Measurements from ENCODE around the gene RPL36AL.

Gene RPL36AL

DNA sequence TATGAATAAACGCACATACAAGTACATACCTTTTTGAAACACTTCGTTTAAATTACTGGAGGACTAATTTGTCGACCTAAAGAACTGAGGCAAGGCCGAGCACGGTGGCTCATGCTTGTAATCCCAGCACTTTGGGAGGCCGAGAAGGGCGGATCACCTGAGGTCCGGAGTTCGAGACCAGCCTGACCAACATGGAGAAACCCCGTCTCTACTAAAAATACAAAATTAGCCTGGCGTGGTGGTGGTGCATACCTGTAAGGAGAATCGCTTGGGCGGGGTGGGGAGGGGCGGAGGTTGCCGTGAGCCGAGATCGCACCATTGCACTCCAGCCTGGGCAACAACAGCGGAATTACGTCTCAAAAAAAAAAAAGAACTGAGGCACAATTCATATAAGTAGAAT, 1.2 kb downstream of the RPL36AL start:
- DNase-seq, result peak; percentile 11

DNA sequence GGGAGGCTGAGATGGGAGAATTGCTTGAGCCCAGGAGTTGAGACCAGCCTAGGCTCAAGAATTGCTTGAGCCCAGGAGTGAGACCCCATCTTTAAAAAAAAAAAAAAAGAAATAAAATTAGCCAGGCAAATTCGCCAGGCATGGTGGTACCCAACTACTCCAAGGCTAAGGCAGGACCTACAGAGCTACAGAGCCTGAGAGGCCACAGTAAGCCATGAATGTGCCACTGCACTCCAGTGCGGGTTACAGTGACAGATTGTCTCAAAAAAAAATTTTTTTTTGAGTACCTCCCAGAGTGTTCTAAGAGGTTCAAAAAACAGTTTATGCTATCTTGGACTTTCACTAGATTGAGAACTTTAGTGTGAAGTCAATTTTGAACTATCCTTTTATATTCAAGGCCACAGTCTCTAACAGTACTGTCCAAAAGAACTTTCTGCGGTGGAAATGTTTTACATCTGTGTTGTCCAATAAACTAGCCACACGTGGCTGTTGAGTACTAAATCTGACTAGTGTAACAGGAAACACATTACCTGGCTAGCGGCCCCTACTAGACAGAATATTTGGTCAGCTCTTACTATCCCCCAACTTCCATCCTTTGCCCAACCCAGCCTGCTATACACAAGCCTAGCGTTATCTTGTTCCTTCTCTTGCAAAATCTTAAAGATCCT, 2.4 kb downstream of the RPL36AL start:
- no peak for DNase-seq

GRCh38 chr14:49615776-49616175, 4.7 kb downstream of the RPL36AL start:
- no peak for DNase-seq

GRCh38 chr14:49614196-49614595, 6.2 kb downstream of the RPL36AL start:
- no peak for DNase-seq

DNA sequence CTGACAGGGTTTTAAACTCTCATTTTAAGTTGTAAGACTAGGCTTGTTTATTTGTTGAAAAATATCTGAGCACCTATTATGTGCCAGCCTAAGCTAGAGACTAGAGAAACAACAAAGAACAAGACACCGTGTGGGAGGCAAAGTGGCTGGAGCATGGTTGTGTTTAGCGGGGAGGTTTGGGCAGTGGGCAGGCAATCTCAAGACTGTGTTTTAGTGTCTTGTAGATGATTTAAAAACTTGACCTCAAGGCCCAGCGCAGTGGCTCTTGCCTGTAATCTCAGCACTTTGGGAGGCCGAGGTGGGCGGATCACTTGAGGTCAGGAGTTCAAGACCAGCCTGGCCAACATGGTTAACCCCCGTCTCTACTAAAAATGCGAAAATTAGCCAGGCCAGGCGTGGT, 7.8 kb downstream of the RPL36AL start:
- no peak for DNase-seq

- DNase-seq, result no peak
Observed at GRCh38 chr14:49612251-49612650, 8.2 kb downstream of the RPL36AL start.

- no peak for DNase-seq
Observed at GRCh38 chr14:49607583-49607982, 12.8 kb downstream of the RPL36AL start.

- peak; percentile 91 for DNase-seq
Observed at GRCh38 chr14:49598485-49599300, 21.7 kb downstream of the RPL36AL start, which contains the start of gene LRR1. LRR1 (plus strand) TSS chr14:49598940; CDS start chr14:49599021, 81 bp downstream.

DNA sequence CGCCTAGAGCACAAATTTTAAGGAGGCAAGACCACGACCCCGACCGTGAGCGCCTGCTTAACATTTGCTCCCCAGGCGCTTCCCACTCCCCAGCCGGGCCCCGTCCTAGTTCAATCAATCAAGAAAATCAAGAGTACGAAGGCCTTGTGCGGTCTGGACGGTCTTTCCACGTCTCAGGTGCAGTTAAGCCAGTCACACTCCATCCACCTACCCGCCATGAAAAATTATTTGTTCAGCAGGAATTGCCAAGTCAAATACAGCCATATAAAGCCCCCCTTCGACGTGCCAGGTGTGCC, 22.3 kb downstream of the RPL36AL start:
- DNase-seq, result no peak

- DNase-seq, result no peak
Observed at GRCh38 chr14:49594347-49595091, 25.9 kb downstream of the RPL36AL start.

- DNase-seq, result no peak
Observed at GRCh38 chr14:49593016-49593415, 27.4 kb downstream of the RPL36AL start.

DNA sequence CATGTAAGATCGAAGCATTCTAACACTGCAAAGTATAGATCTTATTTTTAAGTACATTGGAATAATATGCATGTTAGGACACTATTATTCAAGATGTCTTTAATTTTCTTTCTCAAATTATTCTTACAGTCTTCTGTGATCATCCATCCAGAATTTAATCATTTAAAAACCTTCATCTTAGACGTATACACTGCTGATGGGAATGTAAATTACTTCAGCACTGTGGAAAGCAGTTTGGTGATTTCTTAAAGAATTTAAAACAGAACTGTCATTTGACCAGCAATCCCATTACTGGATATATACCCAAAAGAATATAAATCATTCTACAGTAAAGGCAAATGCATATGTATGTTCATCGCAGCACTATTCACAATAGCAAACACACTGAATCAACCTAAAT, 31.0 kb downstream of the RPL36AL start:
- DNase-seq, result no peak

- peak; percentile 77 for DNase-seq
Observed at GRCh38 chr14:49586673-49587460, 33.6 kb downstream of the RPL36AL start.

DNA sequence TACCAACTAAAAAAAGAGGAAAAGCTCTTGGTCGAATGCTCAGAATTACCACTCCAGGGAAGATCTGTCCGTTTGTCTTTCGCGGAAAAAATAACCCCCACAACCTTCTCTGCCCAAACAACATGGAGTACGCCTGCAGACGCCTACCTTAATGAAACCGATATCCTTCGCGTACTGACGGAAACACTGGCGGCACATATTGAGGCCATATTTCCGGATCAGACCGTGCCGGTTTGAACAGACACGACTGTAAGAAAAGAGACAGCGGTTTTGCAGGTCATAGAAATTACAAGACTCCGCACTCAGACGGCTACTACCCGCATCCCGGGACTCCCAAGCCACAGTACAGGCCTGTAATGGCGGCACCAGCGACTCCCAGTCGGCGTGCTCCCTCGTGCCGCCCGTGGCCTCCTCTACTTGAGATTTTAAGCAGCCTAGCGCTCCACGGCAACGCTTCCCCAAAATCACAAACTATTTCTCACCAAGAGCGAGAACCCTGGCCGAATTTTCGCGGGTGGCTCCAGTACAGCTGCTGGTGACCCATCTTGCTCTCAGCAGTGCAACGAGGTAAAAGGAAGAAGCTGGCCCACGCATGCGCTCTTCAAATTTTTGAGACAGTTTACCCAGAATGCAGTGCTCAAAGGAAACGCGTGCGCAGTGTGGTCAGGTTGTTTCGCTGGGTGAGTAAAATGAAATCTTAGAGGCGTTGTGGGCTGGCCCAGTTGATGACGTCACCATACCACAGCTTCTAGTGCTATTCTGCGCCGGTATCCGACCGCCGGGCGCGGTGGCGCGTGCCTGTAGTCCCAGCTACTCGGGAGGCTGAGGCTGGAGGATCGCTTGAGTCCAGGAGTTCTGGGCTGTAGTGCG, 34.4 kb downstream of the RPL36AL start, which contains the start of gene RPS29:
RPS29 (minus strand) TSS at position 578 of the 870 bp plus-strand sequence; CDS start at position 544, 34 bp downstream.
- DNase-seq, result peak; percentile 98

- DNase-seq, result peak; percentile 60
Observed at GRCh38 chr14:49584981-49585640, 35.3 kb downstream of the RPL36AL start.

GRCh38 chr14:49584058-49584457, 36.4 kb downstream of the RPL36AL start:
- DNase-seq, result no peak

GRCh38 chr14:49583629-49584028, 36.8 kb downstream of the RPL36AL start:
- no peak for DNase-seq

GRCh38 chr14:49582113-49582977, 38.1 kb downstream of the RPL36AL start:
- no peak for DNase-seq

- DNase-seq, result no peak
Observed at GRCh38 chr14:49581209-49582112, 39.0 kb downstream of the RPL36AL start.

Measured in activated CD4-positive, alpha-beta T cell treated with anti-CD3 and anti-CD28 coated beads, Interleukin-2, Interleukin-6, amounts not matched to agents 100 ng/mL and 50 ng/mL, durations not matched to agents 16 hours and 8 hours (primary cell).